SU-DHL-6 (cell line): ENCODE data around the gene NAP1L1.
A peak's percentile ranks its signal among the peaks of the same experiment; 100 is the strongest.

Experiments used
- H2AFZ ChIP-seq: fragments of 200-600 bp; sonication (generic); 2 replicates; pipeline ENCODE4 v1.6.1; 2014; ENCODE audit warnings: low read depth, mild to moderate bottlenecking, moderate library complexity, mixed read lengths, antibody characterized with exemption, low read length; ENCODE audit not compliant: severe bottlenecking
- H3F3A ChIP-seq: fragments of 200-600 bp; shearing (Covaris generic); 2 replicates; pipeline ENCODE4 v1.6.0; 2016; ENCODE audit warnings: antibody characterized with exemption, mild to moderate bottlenecking; ENCODE audit not compliant: insufficient read depth
- H3K27ac ChIP-seq: fragments of 200-600 bp; sonication (generic); 2 replicates; pipeline ENCODE4 v1.5.1; 2016; ENCODE audit warnings: low read depth, mild to moderate bottlenecking, low read length, moderate library complexity, mixed read lengths
- H3K27me3 ChIP-seq: fragments of 200-600 bp; sonication (generic), shearing (Covaris generic); 2 replicates; pipeline ENCODE4 v1.6.0; 2014; ENCODE audit warnings: mild to moderate bottlenecking, low read length
- H3K36me3 ChIP-seq: fragments of 200-600 bp; sonication (generic); 2 replicates; pipeline ENCODE4 v1.6.1; 2014; ENCODE audit warnings: mild to moderate bottlenecking, low read length, mixed read lengths
- H3K4me2 ChIP-seq: fragments of 300-600, 200-600 bp; shearing (Covaris generic), sonication (generic); 2 replicates; pipeline ENCODE4 v1.6.0; 2014; ENCODE audit warnings: low read length, low read depth, mild to moderate bottlenecking; ENCODE audit not compliant: poor library complexity, severe bottlenecking
- H3K4me3 ChIP-seq: fragments of 200-600 bp; sonication (generic); 2 replicates; pipeline ENCODE4 v1.5.1; 2014; ENCODE audit warnings: antibody characterized with exemption, low read length, mild to moderate bottlenecking, mixed read lengths; ENCODE audit not compliant: insufficient read depth, poor library complexity, severe bottlenecking
- H3K79me2 ChIP-seq: fragments of 200-600 bp; sonication (generic); 2 replicates; pipeline ENCODE4 v1.6.1; 2014; ENCODE audit warnings: mild to moderate bottlenecking, low read length, moderate library complexity; ENCODE audit not compliant: insufficient read depth
- H3K9ac ChIP-seq: fragments of 200-600 bp; sonication (generic); 2 replicates; pipeline ENCODE4 v1.7.0; 2014; ENCODE audit warnings: mild to moderate bottlenecking, low read length
- H3K9me2 ChIP-seq: fragments of 200-600 bp; sonication (generic); replicated peaks from 2 replicates; pipeline ENCODE4 v1.6.1; 2014; ENCODE audit warnings: low read length; ENCODE audit not compliant: insufficient read depth
- H3K9me3 ChIP-seq: fragments of 200-600 bp; sonication (generic); 2 replicates; pipeline ENCODE4 v1.6.1; 2014; ENCODE audit warnings: low read length, mixed read lengths; ENCODE audit not compliant: insufficient read depth
- H4K20me1 ChIP-seq: fragments of 200-600 bp; sonication (generic); 2 replicates; pipeline ENCODE4 v1.6.1; 2014; ENCODE audit warnings: low read depth, mild to moderate bottlenecking, antibody characterized with exemption, low read length, moderate library complexity, mixed read lengths
- CTCF ChIP-seq: fragments of 200-600 bp; sonication (generic); IDR thresholded peaks from one replicate; pipeline ENCODE4 v1.5.1; 2017; ENCODE audit warnings: antibody characterized with exemption, mild to moderate bottlenecking, low read length, moderate library complexity; ENCODE audit not compliant: insufficient read depth, poor library complexity, severe bottlenecking
- EZH2phosphoT487 ChIP-seq: fragments of 200-600 bp; sonication (generic), shearing (Covaris generic); conservative IDR thresholded peaks from 2 replicates; pipeline ENCODE4 v1.6.1; 2018; ENCODE audit warnings: mild to moderate bottlenecking, antibody characterized with exemption, low read length, moderate library complexity, mixed read lengths

Gene NAP1L1

GRCh38 chr12:76083904-76084862, at the start of gene NAP1L1:
Gene NAP1L1, minus strand, starts transcription at chr12:76084685. Its CDS starts 10,466 bp downstream, at chr12:76074219.
- H3K4me2 ChIP-seq = peak within 1 kb of the TSS; percentile 96
- H3K79me2 ChIP-seq = peaks cover 52% of the 10 kb centered on the region
- H3K27me3 ChIP-seq = no peaks in the 10 kb centered on the region
- TF ChIP-seq EZH2phosphoT487 (no peak), CTCF (no peak)
- no peaks in the 10 kb centered on the region for H3K9me2 ChIP-seq
- H3F3A ChIP-seq = no peaks in the 10 kb centered on the region
- H3K36me3 ChIP-seq = peaks cover 9% of the 10 kb centered on the region; the same call in 1 of the 2 replicates
- H2AFZ ChIP-seq = peak within 1 kb of the TSS; percentile 86
- no peaks in the 10 kb centered on the region for H3K9me3 ChIP-seq
- H4K20me1 ChIP-seq = peaks cover 35% of the 10 kb centered on the region
- peak within 1 kb of the TSS; percentile 81 for H3K27ac ChIP-seq
- peak within 1 kb of the TSS; percentile 74 for H3K4me3 ChIP-seq
- peak within 1 kb of the TSS; percentile 93 for H3K9ac ChIP-seq

GRCh38 chr12:76127588-76127987, 43.1 kb upstream of the NAP1L1 start:
- Histone ChIP-seq H3K9ac (no peak overlapping the region), H3K27me3 (no peaks in the 10 kb centered on the region), H3K9me2 (no peaks in the 10 kb centered on the region), H3K9me3 (no peaks in the 10 kb centered on the region), H3K27ac (no peak overlapping the region), H4K20me1 (no peaks in the 10 kb centered on the region), H3K4me3 (no peak overlapping the region), H3K79me2 (no peaks in the 10 kb centered on the region), H3F3A (no peaks in the 10 kb centered on the region), H3K4me2 (no peak overlapping the region), H2AFZ (no peak overlapping the region), H3K36me3 (no peaks in the 10 kb centered on the region)
- TF ChIP-seq CTCF (no peak), EZH2phosphoT487 (no peak)

GRCh38 chr12:76124456-76124855, 40.0 kb upstream of the NAP1L1 start:
- Histone ChIP-seq H4K20me1 (no peaks in the 10 kb centered on the region), H3F3A (no peaks in the 10 kb centered on the region), H3K9ac (no peak overlapping the region), H3K27me3 (no peaks in the 10 kb centered on the region), H3K27ac (no peak overlapping the region), H3K79me2 (no peaks in the 10 kb centered on the region), H3K9me3 (no peaks in the 10 kb centered on the region), H3K4me3 (no peak overlapping the region), H3K9me2 (no peaks in the 10 kb centered on the region), H2AFZ (no peak overlapping the region), H3K36me3 (no peaks in the 10 kb centered on the region), H3K4me2 (no peak overlapping the region)
- TF ChIP-seq EZH2phosphoT487 (no peak), CTCF (no peak)
